Activated CD8-positive, alpha-beta T cell treated with anti-CD3 and anti-CD28 coated beads for 36 hours (primary cell): ENCODE measurements around the gene AFF2. TPM values are rescaled to one million over a fixed set of nuclear protein-coding genes. Genes with fewer than 3 reads are reported as not detected.

Experiments
- ATAC-seq: fragments of 200-7000 bp; cut with Tn5 transposase; one replicate; pipeline ENCODE4 v1.10.0; 2021; ENCODE audit warnings: mild to moderate bottlenecking, moderate library complexity
- CTCF ChIA-PET: fragments of 350-600 bp; sonication (Branson Sonifier 250); formaldehyde crosslinking; loops from one replicate; lab custom pipeline; 2021; ENCODE audit warnings: antibody characterized with exemption; lab: Charles Lee
- POLR2A ChIA-PET: fragments of 350-600 bp; sonication (Branson Sonifier 250); formaldehyde crosslinking; loops from one replicate; lab custom pipeline; 2021; ENCODE audit warnings: antibody characterized with exemption; lab: Charles Lee
- DNase-seq: peaks from one replicate; pipeline ENCODE4 v3.0.0-alpha.2; 2020
- H3K27ac Mint-ChIP-seq: one replicate; pipeline ENCODE4 v1.8.0; 2021; ENCODE audit warnings: mild to moderate bottlenecking, mixed read lengths
- H3K27me3 Mint-ChIP-seq: one replicate; pipeline ENCODE4 v1.8.0; 2021; ENCODE audit warnings: mixed read lengths
- H3K36me3 Mint-ChIP-seq: one replicate; pipeline ENCODE4 v1.8.0; 2021; ENCODE audit warnings: low read depth, mixed read lengths
- H3K4me1 Mint-ChIP-seq: one replicate; pipeline ENCODE4 v1.8.0; 2021; ENCODE audit warnings: low read depth, mixed read lengths
- H3K4me3 Mint-ChIP-seq: one replicate; pipeline ENCODE4 v1.8.0; 2021; ENCODE audit warnings: mild to moderate bottlenecking, moderate library complexity, mixed read lengths
- H3K9me3 Mint-ChIP-seq: one replicate; pipeline ENCODE4 v1.8.0; 2021; ENCODE audit warnings: mixed read lengths
- CTCF ChIP-seq: fragments of 200-600 bp; IDR thresholded peaks from one replicate; pipeline ENCODE4 v1.8.0; 2022; ENCODE audit warnings: antibody characterized with exemption, mild to moderate bottlenecking
- intact Hi-C: fragments of 100-400 bp; cut with micrococcal nuclease; formaldehyde crosslinking; loops from one replicate; pipeline ENCODE4 v1.10.0; 2022
- total RNA-seq, 2 experiments: library from RNA; stranded (reverse); gene quantifications; one replicate each; pipeline ENCODE4 v1.2.3, GENCODE V29; 2021

The AFF2 gene
- total RNA-seq, 2 experiments from 2014 or later, result 1.3 to 1.7 TPM

GRCh38 chrX:148774276-148774675 is 273.9 kb downstream of the AFF2 start:
- no peak for TF ChIP-seq CTCF
- Mint-ChIP-seq H3K27me3 (no peaks in the 10 kb centered on the region), H3K4me1 (no peaks in the 10 kb centered on the region), H3K36me3 (no peaks in the 10 kb centered on the region), H3K4me3 (no peak overlapping the region), H3K9me3 (peaks cover 14% of the 10 kb centered on the region), H3K27ac (no peak overlapping the region)
- CTCF ChIA-PET, result no interaction called here
- POLR2A ChIA-PET, result no interaction called here
- ATAC-seq, result no peak
- DNase-seq, result no peak
- intact Hi-C loops, result no loop called here

GRCh38 chrX:148784137-148784536 is 283.7 kb downstream of the AFF2 start:
- Mint-ChIP-seq H3K36me3 (no peaks in the 10 kb centered on the region), H3K4me1 (no peaks in the 10 kb centered on the region), H3K9me3 (no peaks in the 10 kb centered on the region), H3K4me3 (no peak overlapping the region), H3K27ac (no peak overlapping the region), H3K27me3 (no peaks in the 10 kb centered on the region)
- POLR2A ChIA-PET, result no interaction called here
- no peak for TF ChIP-seq CTCF
- ATAC-seq (no peak), DNase-seq (no peak)
- intact Hi-C loops, result no loop called here
- CTCF ChIA-PET, result no interaction called here

- H3K9me3 Mint-ChIP-seq, result no peaks in the 10 kb centered on the region
- no peaks in the 10 kb centered on the region for H3K4me1 Mint-ChIP-seq
- no peak for TF ChIP-seq CTCF
- H3K27ac Mint-ChIP-seq, result no peak overlapping the region
- ChIA-PET CTCF (no interaction called here), POLR2A (no interaction called here)
- ATAC-seq, result no peak
- H3K4me3 Mint-ChIP-seq, result no peak overlapping the region
- intact Hi-C loops, result no loop called here
- DNase-seq, result no peak
- no peaks in the 10 kb centered on the region for H3K36me3 Mint-ChIP-seq
- no peaks in the 10 kb centered on the region for H3K27me3 Mint-ChIP-seq
Observed at GRCh38 chrX:148784856-148785255, 284.4 kb downstream of the AFF2 start.

- ATAC-seq (no peak), DNase-seq (no peak)
- Mint-ChIP-seq H3K27me3 (no peaks in the 10 kb centered on the region), H3K36me3 (no peaks in the 10 kb centered on the region), H3K4me3 (no peak overlapping the region), H3K9me3 (no peaks in the 10 kb centered on the region), H3K4me1 (no peaks in the 10 kb centered on the region), H3K27ac (no peak overlapping the region)
- ChIA-PET POLR2A (no interaction called here), CTCF (no interaction called here)
- no peak for TF ChIP-seq CTCF
- intact Hi-C loops, result no loop called here
Observed at GRCh38 chrX:148785256-148785655, 284.8 kb downstream of the AFF2 start.

- Mint-ChIP-seq H3K36me3 (no peaks in the 10 kb centered on the region), H3K27me3 (no peaks in the 10 kb centered on the region), H3K27ac (no peak overlapping the region), H3K4me3 (no peak overlapping the region), H3K9me3 (no peaks in the 10 kb centered on the region), H3K4me1 (no peaks in the 10 kb centered on the region)
- no peak for TF ChIP-seq CTCF
- DNase-seq (no peak), ATAC-seq (no peak)
- intact Hi-C loops, result no loop called here
- ChIA-PET CTCF (no interaction called here), POLR2A (no interaction called here)
Observed at GRCh38 chrX:148788449-148788848, 288.0 kb downstream of the AFF2 start.
